ENCODE measurements around the gene CSNK2B.

The CSNK2B gene

GRCh38 chr6:31711233-31711632, 45.4 kb downstream of the CSNK2B start:
- no peak for DNase-seq (ENCODE audit: low spot score)

- no peak for DNase-seq (ENCODE audit: low spot score)
Observed at GRCh38 chr6:31712296-31712695, 46.4 kb downstream of the CSNK2B start.

- no peak for DNase-seq (ENCODE audit: low spot score)
Observed at GRCh38 chr6:31713465-31713864, 47.6 kb downstream of the CSNK2B start.

DNA sequence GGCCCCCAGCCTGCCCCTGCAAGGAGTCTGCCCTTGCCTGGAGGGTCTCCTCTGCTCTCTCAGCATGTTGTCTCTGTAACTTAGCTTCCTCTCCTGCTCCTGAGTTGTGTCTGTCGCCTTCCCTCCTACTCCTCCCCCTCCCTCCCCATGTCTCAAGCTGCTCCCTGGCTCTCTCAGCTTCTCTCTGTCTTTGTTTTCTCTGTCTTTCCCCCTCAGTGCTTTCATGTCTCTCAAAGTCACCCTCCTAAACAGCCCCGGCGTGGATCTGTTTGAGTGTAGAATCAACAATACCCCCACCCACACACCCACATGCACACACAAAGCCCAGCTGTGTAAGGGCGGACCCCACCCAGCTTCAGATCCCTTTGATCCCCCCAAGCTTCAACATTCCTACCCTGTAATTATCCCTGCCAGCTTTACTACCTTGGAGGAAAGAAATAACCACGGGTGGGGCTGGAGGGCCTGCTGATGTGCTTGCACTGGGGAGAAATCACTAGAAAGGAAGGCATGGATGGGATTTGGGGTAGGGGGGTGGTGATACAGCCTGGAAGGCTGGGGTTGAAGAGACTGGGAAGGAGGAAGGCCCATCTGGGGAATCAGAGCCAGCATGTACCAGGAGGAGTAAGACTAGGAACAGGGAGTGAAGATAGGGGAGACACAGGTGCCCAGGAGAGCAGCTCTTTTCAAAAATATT, 48.3 kb downstream of the CSNK2B start:
- no peak for DNase-seq (ENCODE audit: low spot score)

DNA sequence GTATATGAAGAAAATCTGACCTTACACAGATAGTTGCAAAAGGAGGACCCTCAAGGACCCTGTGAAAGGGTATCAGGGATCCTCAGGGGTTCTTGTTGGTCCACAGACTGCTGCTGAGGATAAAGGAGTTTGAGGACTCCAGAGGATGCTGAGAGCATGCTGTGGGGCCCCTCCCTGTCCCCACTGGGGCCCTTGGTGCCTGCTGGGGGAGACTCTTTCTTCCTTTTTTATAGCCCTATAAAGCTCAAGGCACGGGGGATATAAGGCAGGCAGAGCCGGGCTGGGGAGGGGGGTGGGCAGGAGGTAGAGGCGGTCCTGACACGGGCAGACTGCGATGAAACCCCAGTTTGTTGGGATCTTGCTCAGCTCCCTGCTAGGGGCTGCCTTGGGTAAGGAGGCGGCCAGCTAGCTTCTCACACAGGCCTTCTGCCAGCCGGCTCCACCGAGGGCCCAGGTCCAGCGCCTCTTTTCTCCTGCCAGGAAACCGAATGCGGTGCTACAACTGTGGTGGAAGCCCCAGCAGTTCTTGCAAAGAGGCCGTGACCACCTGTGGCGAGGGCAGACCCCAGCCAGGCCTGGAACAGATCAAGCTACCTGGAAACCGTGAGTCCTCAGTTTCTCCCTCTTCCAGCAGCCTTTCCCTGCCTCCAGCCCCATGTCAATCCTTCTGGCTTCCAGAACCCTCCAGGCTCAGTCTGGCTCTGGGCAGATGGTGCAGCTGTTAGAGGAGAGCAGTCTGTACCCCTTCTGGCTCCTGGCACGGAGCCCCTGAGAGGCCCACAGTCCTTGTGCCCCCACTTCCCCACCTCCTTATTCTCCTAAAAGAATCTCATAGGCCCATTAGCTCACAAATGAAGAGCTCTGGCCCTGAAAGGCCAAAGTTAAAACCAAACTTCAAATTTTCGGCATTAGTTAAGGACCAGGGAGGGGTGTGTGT, 49.4 kb downstream of the CSNK2B start, which contains the start of gene LY6G6D:
Gene LY6G6D, plus strand, starts transcription at position 327 of the 937 bp plus-strand sequence. Its CDS starts 8 bp downstream, at position 335.
- DNase-seq (ENCODE audit: low spot score) = no peak

- no peak for DNase-seq (ENCODE audit: low spot score)
Observed at GRCh38 chr6:31717499-31718222, 51.8 kb downstream of the CSNK2B start.

- DNase-seq (ENCODE audit: low spot score) = no peak
Observed at GRCh38 chr6:31718265-31718664, 52.4 kb downstream of the CSNK2B start.

GRCh38 chr6:31719001-31719400, 53.1 kb downstream of the CSNK2B start:
- no peak for DNase-seq (ENCODE audit: low spot score)
